H1 (cell line): ENCODE measurements around the gene ERC1.

Source experiments
- ASH2L ChIP-seq: fragments of 200-600, 300-600 bp; sonication (generic); IDR thresholded peaks from one replicate; pipeline ENCODE4 v1.7.1; 2017; ENCODE audit warnings: low read length
- CBX8 ChIP-seq: fragments of 300-800, 300-1000 bp; sonication (generic); IDR thresholded peaks from 2 replicates; pipeline ENCODE4 v1.7.1; 2016; ENCODE audit warnings: low read depth, low read length, borderline replicate concordance
- EZH2 ChIP-seq: fragments of 200-600 bp; sonication (generic); IDR thresholded peaks from 2 replicates; pipeline ENCODE4 v1.7.1; 2012; ENCODE audit warnings: low read depth, mild to moderate bottlenecking, moderate library complexity, low read length, inconsistent platforms; ENCODE audit not compliant: severe bottlenecking
- GTF2F1 ChIP-seq: IDR thresholded peaks from 2 replicates; pipeline ENCODE4 v1.6.1; 2012; ENCODE audit warnings: low read depth, low read length, improper control_type of control experiment, borderline replicate concordance
- JUN ChIP-seq: IDR thresholded peaks from 2 replicates; pipeline ENCODE4 v1.6.1; 2011; ENCODE audit warnings: low read depth, mild to moderate bottlenecking, improper control_type of control experiment, low read length
- KDM5A ChIP-seq: fragments of 200-600 bp; IDR thresholded peaks from 2 replicates; pipeline ENCODE4 v1.7.1; 2012; ENCODE audit warnings: mild to moderate bottlenecking, low read length, inconsistent platforms, mixed read lengths
- POLR2A ChIP-seq, 2 experiments: IDR thresholded peaks; 1 replicate in 1 of 2; 2 replicates in 1 of 2; pipeline ENCODE4 v1.6.1; 2011; ENCODE audit warnings: low read depth in 2 of 2, low read length in 2 of 2, mild to moderate bottlenecking in 2 of 2; ENCODE audit errors: control extremely low read depth in 1 of 2
- SRF ChIP-seq: IDR thresholded peaks from 2 replicates; pipeline ENCODE4 v1.6.1; 2011; ENCODE audit warnings: mild to moderate bottlenecking, low read depth, low read length, moderate library complexity
- SUZ12 ChIP-seq: fragments of 200-600 bp; sonication (generic); IDR thresholded peaks from 2 replicates; pipeline ENCODE4 v1.6.1; 2012; ENCODE audit warnings: mild to moderate bottlenecking, inconsistent platforms, low read length, moderate library complexity, mixed read lengths
- TF ChIP-seq, protein P1 (sequence below), 3 experiments: IDR thresholded peaks; 1 replicate in 2 of 3; 2 replicates in 1 of 3; pipeline versions ENCODE4 v1.5.1 to v1.6.1; 2011; ENCODE audit warnings: low read length in 3 of 3, mild to moderate bottlenecking in 3 of 3, inconsistent platforms in 2 of 3, low read depth in 1 of 3, moderate library complexity in 1 of 3; ENCODE audit not compliant: insufficient read depth in 1 of 3; ENCODE audit errors: control extremely low read depth in 1 of 3

DNA sequence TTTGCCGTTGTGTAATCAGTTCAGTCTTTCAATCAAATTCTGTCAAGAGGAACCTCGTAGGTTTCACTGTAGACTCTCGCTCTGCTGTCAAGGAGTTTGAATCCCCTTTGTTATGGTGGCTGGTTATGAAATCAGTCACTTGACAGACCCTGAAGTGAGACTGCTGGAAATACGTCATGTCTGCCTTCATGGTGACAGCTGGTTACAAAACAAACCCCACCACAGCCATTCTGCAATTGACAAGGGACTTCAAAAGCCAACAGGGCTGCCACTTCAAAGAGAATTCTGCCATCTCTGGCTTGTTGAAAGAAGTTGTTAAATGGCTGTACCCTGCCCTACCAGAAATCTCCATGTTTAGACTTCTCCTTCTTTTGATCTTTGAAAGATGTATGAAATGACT is 286.9 kb downstream of the ERC1 start:
- TF ChIP-seq, protein P1, sequence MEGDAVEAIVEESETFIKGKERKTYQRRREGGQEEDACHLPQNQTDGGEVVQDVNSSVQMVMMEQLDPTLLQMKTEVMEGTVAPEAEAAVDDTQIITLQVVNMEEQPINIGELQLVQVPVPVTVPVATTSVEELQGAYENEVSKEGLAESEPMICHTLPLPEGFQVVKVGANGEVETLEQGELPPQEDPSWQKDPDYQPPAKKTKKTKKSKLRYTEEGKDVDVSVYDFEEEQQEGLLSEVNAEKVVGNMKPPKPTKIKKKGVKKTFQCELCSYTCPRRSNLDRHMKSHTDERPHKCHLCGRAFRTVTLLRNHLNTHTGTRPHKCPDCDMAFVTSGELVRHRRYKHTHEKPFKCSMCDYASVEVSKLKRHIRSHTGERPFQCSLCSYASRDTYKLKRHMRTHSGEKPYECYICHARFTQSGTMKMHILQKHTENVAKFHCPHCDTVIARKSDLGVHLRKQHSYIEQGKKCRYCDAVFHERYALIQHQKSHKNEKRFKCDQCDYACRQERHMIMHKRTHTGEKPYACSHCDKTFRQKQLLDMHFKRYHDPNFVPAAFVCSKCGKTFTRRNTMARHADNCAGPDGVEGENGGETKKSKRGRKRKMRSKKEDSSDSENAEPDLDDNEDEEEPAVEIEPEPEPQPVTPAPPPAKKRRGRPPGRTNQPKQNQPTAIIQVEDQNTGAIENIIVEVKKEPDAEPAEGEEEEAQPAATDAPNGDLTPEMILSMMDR (IDR thresholded peaks at IDR 0.05; ENCODE audit: control extremely low read depth in 1 of 3, insufficient read depth in 1 of 3, low read depth in 1 of 3, low read length in 3 of 3): no peak
- TF ChIP-seq SRF: no peak
- TF ChIP-seq POLR2A (IDR thresholded peaks at IDR 0.05; ENCODE audit: control extremely low read depth in 1 of 2, low read depth in 2 of 2, low read length in 2 of 2): no peak
- no peak for TF ChIP-seq CBX8
- TF ChIP-seq ASH2L: no peak
- no peak for TF ChIP-seq EZH2
- no peak for TF ChIP-seq SUZ12
- no peak for TF ChIP-seq GTF2F1
- no peak for TF ChIP-seq JUN
- no peak for TF ChIP-seq KDM5A
